GM12873 (cell line): ENCODE results near the gene MARF1.

Experiments
- TF ChIP-seq, protein P1 (sequence below): IDR thresholded peaks from 2 replicates; pipeline ENCODE4 v1.5.1; 2012; ENCODE audit warnings: low read depth, mild to moderate bottlenecking, moderate library complexity, low read length, control low read depth; ENCODE audit not compliant: insufficient read depth; ENCODE audit errors: missing control alignments

Gene MARF1

DNA sequence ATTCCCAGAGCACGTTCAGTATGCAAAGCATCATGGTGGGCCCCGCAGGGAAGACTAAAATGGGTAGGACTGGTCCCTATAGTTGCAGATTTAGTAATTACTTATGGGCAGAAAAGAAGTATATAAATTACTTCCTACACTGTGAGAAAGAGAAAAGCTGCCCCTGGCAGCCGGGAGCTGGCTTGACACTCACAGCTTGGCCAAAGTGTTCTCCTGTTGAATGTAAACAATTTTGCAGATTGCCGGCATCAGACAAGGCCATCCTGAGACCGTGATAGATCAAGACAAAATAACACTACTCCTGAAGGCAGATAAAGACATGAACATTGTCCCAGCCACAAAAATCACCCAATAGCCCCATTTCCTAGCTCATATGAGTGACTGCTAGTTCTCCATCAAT lies 98.5 kb downstream of the MARF1 start:
- TF ChIP-seq, protein P1, sequence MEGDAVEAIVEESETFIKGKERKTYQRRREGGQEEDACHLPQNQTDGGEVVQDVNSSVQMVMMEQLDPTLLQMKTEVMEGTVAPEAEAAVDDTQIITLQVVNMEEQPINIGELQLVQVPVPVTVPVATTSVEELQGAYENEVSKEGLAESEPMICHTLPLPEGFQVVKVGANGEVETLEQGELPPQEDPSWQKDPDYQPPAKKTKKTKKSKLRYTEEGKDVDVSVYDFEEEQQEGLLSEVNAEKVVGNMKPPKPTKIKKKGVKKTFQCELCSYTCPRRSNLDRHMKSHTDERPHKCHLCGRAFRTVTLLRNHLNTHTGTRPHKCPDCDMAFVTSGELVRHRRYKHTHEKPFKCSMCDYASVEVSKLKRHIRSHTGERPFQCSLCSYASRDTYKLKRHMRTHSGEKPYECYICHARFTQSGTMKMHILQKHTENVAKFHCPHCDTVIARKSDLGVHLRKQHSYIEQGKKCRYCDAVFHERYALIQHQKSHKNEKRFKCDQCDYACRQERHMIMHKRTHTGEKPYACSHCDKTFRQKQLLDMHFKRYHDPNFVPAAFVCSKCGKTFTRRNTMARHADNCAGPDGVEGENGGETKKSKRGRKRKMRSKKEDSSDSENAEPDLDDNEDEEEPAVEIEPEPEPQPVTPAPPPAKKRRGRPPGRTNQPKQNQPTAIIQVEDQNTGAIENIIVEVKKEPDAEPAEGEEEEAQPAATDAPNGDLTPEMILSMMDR, result no peak
